NCI-H774 (cell line): ENCODE results near the gene PHF21B.
"Not testable (repeated sequence)": the region's sequence is repeated elsewhere in the genome, so short reads cannot be mapped to it uniquely, and the experiment has no call there.

Experiments
- DNase-seq: peaks from one replicate; lab custom pipeline; 2025; lab: John Stamatoyannopoulos, UW

Gene PHF21B

DNA sequence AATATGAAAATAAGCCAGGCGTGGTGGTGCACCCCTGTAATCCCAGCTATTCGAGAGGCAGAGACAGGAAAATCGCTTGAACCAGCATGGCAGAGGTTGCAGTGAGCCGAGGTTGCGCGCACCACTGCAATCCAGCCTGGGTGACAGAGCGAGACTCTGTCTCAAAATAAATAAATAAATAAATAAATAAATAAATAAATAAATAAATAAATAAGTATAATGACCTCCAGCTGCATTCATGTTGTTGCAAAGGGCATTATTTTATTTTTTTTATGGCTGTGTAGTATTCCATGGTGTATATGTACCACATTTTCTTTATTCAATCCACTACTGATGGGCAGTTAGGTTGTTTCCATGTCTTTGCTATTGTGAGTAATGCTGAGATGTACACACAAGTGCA, 48.1 kb downstream of the PHF21B start:
- DNase-seq = not testable (repeated sequence)

DNA sequence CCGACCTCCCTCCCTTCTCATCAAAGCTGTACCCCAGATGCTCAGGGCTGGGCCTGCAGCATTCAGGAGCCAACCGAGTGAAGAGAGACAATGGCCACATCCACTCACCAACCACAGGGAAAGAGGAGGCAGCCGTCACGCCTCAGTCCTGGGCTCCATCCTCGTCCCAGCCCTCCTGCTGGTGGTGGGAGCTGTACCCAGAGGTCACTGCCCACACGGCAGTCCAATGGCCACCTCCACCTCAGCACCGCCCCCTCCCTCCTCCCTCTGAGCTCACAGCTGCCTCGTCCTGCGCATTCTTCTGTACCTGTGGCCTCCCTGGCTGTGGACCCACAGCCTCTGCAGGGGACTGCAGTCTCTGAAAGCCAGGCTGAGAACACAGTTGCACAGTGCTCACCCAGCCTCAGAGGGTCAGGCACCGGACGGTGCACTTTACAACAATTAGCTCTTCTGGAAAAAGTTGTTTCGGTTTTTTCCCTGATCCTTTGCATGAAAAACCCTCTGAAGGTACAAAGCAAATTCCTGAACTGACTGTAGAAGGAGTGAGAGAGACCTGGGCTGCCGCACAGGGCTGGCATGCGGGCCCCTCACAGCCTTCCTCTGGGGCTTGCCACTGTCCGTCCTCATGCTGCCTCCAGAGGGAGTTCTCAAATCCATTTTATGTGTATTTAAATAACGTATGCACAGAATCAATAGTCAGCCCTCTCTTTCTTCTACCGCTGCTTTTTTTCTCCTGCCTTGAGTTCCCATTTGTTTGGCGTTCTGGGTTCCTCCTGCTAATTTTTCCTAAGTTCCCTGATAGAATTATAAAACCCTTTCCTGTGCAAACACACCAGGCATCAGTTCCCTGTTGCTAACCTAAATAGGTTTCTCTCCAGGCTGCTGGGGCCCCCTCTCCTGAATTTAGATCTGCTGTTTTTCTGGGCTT, 52.7 kb downstream of the PHF21B start:
- DNase-seq = no peak

DNA sequence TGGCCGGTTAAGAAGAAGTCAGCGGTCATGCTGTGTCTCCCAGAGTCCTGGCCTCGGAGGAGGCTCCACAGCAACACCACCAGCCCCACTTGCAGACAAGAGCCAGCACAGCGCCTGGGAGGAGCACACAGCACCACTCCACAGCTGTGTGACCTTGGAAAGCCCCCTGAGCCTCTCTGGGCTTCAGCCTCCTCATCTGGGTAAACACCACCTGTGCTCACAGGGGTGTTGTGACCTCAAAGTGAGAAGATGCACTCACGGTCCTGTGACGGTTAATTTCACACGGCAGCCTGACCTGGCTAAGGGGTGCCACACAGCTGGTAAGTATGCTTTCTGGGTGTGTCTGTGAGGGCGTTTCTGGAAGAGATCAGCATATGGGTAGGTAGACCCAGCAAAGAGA, 54.7 kb downstream of the PHF21B start:
- no peak for DNase-seq

DNA sequence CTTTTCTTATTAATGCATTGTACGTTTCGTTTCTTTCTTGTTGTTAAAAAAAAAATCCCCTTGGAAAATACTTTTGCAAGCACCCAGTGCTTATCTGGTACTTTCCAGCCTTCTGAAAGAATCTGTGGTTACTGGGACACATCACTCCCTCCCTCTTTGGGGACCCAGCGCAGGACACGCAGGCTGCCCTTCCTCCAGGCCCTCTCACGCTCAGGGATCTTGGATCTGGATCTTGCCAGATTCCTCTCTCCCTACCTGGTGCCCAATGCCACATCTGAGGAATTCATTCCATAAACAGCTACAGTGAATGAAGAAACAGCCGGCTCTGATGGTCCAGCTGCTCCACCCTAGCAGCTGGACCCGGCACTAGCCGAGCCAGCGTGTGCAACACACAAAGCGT, 55.7 kb downstream of the PHF21B start:
- no peak for DNase-seq

DNA sequence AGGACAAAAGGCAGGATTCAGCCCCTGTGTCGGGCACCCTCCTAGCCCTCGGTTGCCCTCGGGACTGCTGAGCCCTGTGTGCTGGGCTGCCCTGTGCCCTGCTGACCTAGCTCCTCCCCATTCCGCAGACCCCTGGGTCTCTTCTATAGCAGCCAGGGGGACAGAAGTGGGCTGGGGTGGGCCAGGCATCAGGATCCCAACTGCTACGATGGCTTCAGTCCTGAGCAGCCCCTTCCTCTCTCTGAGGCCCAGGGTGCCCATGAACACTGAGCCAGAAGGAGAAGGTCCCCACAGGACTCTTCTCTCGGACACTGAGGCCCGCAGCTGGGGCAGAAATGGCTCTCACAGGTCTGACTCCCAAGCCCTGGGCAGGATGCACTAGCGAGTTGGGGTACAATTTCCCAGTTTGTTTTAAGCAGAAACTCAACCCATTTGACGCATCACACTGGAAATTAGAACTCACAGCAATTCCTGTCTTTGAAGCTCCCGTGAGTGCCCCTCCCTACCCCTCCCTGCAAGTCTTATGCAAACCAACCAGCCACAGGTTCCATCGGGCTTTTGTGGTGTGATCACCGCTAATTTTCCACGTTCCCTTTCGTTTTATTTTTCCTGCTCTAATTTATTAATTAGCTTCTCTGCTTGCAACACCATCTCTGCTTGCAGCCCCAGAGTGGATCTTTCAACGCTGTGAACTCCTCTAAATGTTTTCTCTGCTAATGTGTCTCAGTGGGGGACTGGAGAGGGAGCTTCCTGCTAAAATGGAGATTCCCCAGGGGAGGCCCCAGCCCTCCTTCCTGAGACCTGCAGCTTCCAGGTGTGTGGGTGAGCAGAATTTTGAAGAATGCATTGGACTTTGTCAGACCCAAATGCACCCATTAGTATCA, 56.7 kb downstream of the PHF21B start:
- DNase-seq = no peak

DNA sequence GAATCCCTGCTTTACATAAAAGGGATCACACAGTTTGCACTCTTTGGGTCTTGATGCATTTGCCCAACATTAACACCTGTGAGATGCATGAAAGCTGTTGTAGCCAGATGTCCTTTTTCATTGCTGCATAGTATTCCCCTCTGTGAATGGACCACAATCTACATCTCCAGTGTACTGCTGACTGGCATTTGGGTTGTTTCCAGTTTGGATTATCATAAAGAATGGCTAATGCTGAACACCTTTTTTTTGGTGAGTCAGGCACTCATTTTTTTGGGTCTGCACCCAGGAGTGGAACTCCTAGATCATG, 58.3 kb downstream of the PHF21B start:
- no peak for DNase-seq

DNA sequence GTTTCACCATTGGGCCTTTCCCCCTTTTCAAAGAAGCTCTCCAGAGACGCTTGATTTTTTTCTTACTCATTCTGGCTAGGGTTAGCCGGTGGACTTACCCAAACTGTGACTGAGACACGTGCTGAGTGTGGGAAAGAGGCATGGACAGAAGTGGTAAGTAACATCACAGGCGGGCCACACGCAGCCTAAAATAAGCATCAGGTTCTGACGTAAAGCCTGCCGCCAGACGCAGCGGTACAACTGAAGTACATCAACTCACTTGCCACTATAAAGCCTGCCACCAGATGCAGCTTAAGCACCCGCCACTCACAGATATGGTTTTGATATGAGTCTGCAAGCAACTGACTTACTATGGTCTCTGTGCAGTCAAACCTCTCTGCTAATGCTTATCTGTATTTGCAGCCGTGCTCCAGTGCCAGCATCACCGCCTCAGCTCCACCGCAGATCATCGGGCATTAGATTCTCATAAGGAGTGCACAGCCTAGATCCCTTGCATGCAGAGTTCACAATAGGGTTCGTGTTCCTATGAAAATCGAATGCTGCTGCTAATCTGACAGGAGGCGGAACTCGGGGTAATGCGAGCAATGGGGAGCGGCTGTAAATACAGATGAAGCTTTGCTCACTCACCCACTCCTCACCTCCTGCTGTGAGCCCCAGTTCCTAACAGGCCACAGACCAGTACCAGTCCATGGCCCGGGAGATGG, 58.8 kb downstream of the PHF21B start:
- DNase-seq = no peak

DNA sequence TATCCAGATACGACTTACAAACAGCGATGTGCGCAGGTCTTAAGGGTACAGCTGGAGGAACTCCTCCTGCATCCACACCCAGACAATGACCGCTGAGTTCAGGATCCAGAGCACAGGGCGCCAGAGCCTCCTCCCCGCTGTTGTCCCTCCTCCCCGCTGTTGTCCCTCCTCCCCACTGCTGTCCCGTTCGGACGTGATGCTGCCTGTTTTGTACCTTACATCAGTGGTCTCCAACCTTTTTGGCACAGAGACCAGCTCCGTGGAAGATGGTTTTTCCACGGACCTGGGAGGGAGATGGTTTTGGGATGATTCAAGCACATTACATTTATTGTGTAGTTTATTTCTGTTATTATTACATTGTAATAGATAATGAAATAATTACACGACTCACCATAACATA, 62.0 kb downstream of the PHF21B start:
- DNase-seq = no peak

DNA sequence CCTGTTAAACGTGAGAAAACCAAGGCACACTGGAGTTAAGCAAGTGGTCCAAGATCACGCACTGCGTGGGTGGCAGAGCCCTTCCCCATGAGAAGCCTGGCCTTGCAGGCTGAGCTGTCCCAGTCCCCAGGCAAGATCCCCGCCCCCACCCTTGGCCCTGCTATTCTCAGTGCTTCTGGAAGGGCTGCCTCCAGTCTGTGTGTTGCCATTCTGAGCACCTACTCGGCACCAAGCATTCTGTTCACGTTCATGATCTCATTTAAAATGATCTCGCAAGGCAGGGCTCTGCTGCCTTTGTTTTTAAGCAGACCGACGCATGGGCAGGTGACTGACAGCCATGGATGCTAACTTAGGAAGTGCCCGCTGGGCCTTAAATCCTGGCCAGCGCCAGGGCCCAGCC, 62.8 kb downstream of the PHF21B start:
- no peak for DNase-seq

DNA sequence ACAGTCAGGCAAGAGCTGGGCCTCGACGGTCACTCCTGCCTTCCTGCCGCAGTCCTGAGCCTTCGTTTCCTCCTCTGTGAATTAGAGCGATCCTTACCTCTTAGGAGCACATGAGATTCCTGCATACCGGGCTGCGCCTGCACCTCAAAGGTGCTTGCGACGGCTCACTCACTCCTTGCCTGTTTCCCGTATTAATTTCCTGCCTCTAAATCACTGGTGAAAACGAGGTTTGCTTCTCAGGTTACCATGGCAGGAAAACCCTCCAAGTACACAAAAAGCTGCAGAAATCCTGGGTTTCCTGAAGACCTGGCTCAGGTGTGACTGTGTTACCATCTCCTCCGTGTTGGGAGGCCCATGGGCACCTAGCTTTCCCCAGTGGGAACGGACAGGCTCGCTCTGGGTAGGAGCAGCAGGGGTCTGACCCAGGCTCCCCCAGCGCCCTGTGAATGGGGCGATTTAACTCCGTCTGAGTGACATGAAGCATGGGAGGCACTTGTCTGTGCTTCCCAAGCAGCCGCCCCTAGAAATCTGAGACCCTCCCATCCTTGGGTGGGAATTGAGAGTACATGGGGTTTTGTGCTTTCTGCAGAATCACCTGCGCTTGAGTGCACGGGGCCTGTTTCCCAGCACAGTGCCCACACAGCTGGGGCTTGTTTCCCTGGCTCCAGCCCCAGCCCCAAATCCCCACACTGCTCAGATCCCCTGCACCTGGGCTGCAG, 64.8 kb downstream of the PHF21B start:
- DNase-seq = no peak

DNA sequence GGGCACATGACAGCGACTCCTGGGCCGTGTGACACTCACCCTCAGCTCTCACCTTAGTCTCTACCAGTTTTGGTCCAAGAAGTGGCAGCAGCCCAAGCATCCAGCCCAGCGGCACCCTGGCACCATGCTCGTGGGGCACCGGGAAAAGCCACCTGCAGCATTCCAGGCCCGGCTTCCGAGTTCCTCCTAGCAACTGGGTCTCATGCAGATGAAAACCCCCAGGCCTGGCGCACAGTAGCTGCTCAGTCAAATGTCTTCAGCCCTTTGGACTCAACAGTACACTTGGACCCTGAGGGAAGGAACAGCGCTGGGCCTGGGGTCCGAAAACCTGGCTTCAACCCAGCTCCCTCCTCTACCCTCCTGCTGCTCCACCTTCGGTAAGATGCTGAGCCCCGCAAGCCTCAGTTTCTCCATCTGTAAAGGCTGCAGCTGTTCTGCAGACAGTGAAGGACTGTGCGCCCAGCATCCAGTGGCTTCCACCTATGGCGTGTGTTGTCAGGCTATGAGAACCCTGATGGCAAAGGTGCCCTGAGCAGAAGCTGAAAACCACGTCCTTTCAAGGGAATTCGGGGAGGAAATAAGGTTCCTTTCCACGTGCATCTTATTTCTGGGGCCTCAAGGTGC, 66.0 kb downstream of the PHF21B start:
- DNase-seq = no peak

DNA sequence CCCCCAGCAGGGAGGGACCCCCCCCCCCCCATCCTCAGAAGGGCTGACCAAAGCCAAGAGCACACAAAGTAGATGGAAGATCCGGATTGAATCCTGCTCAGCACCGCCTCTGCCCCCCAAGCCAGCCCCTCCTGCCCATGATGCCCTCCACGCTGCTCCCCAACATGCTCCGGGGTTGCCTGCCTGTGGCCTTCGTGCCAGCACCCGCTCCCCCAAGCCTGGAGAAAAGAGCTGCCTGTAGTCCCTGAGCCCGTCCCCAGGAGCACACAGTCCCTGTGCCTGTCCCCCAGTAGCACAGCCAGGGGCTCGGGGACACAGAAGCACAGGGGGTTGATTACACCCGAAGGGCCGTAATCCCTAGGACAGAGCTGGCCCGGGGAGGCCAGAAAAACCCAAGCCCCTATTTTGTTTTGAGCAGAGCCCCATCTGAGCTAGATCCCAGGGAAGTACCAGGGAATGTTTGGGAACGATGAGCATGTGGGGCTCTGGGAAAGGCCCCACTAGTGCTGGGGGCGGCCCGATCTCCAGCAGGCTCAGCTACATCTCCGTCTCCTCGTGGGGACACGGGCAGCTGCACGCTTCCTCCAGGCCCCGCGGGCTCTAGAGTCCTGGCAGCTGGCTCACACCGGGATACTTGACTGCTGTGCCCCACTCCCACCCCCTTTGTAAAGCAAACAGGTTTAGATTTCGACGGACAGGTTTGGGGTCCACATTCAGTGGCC, 66.7 kb downstream of the PHF21B start:
- DNase-seq = no peak

DNA sequence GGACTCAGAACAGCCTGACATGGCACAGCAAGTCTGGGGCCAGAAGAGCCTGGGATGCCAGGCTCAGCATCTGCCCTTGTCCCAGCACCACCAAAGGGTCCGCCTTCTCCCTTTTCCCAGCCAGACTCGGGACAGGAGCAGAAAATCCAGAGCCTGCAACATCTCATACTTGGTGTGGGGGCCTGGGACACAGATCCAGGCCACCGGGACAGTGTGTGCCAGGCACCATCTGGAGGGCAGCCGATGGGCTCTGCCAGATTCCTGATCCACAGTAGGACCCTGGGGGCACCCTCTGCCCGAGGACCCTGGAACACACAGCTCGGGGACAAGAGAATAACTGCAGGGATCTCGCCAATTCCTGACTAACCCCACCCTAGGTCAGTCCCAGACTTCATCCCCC, 67.7 kb downstream of the PHF21B start:
- no peak for DNase-seq

DNA sequence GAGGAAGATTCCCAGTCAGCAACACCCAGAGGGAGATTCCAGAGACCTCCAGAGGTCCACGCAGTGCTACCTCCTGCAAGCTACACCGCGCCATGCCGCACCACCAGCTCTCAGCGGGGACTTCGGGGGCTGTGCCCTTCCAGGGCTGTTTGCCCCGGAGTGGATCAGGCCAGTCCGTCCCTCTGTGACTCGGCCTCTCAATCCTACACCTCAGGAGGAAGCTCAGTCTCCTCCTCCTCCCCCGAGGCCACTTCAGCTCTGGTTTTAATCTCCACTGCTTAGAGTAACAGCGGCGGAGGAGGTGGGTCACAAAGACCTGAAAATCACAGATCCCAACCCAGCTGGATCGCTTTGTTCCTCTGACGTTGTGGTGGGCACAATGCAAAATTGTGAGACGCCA, 68.6 kb downstream of the PHF21B start:
- DNase-seq = no peak

DNA sequence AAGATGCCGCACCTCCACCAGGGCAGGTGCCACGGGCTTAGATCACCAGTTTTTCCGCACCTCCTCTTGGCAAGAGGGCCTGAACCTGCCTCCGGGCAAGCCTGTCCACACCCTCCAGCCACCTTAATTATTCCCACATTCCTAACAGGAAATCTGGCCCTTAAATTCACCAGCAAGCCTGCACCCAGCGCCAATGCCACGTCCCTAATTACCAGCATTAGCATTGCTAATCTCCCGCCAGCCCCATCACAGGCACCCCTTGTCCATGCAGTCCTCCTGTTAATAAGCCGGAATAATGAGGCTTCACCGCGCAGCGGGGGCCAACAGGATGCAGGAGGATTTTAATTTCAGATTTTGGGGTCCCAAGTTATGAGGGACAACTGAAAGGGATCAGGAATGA, 69.7 kb downstream of the PHF21B start:
- no peak for DNase-seq

DNA sequence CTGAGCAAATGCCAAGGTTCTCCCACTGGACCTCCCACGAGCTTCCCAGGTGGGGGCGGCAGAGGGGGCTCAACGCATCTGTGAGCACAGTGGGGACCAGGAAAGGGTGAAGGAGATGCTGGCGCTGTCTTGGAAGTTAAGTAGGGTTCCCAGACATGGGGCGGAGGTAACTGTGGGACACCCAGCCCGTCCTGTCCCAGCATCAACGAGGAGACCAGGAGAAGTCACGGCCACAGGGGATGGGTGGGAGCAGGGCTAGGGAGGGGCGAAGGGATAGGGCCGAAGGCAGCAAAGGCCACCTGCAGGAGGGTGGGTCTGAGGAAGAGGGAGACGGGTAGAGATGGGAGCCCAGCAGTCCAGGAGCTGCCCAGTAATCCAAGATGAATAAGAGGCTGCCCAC, 70.4 kb downstream of the PHF21B start:
- DNase-seq = no peak

DNA sequence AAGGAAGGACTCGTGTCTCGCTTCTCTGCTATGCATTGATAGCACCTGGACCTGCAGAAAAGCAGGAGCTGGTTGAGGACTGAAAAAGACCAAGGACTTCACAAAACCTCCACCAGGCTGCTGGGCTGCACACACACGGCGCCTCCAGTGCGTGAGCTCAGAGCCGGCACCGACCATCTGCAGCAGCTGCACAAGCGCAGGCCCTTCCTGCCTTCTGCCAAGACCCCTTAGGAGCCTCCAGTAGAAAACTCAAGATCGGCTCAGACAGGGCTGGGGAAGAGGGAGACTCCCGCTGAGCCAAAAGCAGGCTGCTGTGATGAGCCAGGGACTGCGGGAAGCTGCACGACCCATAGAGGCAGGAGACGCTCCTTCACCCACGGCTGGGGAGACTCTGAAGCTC, 70.9 kb downstream of the PHF21B start:
- DNase-seq = no peak

DNA sequence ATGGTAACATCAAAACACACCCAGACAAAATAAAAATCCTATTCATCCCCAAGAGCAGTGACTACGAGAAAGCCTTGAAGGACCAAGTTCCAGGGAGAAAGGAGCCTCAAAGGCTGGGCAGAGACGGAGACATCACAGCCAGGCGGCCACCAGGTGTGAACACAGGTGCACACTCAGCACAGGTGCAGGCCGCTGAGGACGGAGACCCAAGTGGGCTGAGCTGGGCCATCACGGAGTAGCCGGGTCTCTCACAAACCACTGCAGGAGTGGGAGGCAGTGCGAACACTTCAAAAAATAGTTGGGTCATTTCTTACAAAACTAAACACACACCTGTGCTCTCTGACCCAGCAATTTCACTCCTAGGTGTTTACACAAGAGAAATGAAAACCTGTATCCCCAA, 72.6 kb downstream of the PHF21B start:
- DNase-seq = no peak

DNA sequence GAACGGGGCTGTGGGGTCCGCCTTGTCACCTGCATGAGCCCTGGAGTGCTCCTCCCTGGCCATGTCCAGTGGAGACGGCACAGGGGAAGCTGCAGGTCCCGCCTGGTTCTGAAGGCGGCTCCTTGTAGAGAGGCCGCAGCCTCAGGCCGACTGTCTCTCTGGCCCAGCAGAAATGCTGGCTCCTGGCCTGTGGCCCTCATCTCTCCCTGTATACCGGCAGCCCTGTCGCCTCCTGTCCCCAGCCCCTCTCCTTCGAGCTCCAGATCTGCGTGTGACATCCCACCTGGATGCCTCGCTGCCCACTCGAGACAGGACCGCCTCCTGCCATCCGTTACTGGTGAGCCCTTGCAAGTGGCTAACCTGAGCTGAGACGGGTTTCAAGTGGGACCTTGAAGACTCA, 73.6 kb downstream of the PHF21B start:
- no peak for DNase-seq

DNA sequence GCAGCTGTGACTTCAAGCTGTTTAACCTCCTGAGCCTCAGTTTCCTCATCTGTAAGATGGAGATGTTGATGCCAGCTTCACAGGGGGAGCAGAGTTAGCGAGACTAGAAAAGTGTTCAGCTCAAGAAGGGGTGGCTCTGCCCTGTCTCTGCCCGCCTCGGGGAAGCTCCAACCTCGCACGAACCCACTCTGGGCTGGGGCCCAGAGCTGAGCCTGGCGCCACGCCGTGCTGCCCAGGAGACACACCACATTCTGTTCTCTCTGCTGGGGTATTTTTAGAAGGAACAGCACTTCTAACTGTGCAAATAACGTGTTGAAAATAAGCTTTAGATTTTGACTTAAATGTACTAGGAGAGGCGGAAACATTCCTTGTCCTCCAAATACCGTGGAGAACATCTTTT, 74.1 kb downstream of the PHF21B start:
- DNase-seq = no peak

DNA sequence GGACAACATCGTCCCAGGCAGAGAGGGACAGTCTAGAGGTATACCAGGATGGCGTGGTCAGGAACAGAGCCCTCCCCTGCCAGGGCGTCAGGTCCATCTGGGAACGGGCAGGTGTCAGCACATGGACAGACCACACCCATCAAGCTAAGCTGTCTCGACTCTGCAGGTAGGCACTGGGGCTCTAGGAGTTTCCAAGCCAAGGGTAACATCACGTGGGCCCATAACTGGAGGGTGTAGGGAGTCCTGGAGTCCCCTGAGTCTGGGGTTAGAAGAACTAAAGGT, 75.4 kb downstream of the PHF21B start:
- no peak for DNase-seq
